Psoas muscle (tissue), 8 donors: ENCODE results near the gene HERC3. TPM values are rescaled to one million over a fixed set of nuclear protein-coding genes. Genes with fewer than 3 reads are reported as not detected.

Experiments
- ATAC-seq, 4 donors: fragments of 200-7000 bp; cut with Tn5 transposase; one replicate each; pipeline ENCODE4 v1.9.1; 2020; ENCODE audit warnings: moderate library complexity in 3 of 4, mild to moderate bottlenecking in 2 of 4
- DNase-seq, 2 donors: peaks; one replicate each; pipeline ENCODE4 v3.0.0-alpha.2; 2020
- H3K27ac ChIP-seq: fragments of 200-600 bp; one replicate; pipeline ENCODE4 v1.8.0; 2022
- H3K27me3 ChIP-seq, 3 donors: fragments of 200-600 bp in 1 of 3; one replicate each; pipeline versions ENCODE4 v1.6.1 to v1.8.0; 2013 to 2022; ENCODE audit warnings: low read length in 2 of 3, mild to moderate bottlenecking in 2 of 3, moderate library complexity in 1 of 3; ENCODE audit not compliant: insufficient read depth in 3 of 3
- H3K36me3 ChIP-seq, 2 donors: fragments of 200-600 bp in 1 of 2; one replicate each; pipeline versions ENCODE4 v1.6.1 to v1.8.0; 2013 to 2022; ENCODE audit warnings: low read depth in 1 of 2, mild to moderate bottlenecking in 1 of 2, moderate library complexity in 1 of 2; ENCODE audit not compliant: insufficient read depth in 1 of 2
- H3K4me1 ChIP-seq: fragments of 200-600 bp; one replicate; pipeline ENCODE4 v1.8.0; 2022
- H3K4me3 ChIP-seq: fragments of 200-600 bp; one replicate; pipeline ENCODE4 v1.8.0; 2022; ENCODE audit warnings: mild to moderate bottlenecking
- H3K9me3 ChIP-seq: fragments of 200-600 bp; one replicate; pipeline ENCODE4 v1.8.0; 2022
- WGBS, 3 donors: extraction: QIAGEN DNeasy Blood & Tissue Kit; methylation state at CpG; one replicate each; pipeline versions ENCODE4 v1.1.6 to v1.1.7; 2013; 5-methylcytosine and 5-hydroxymethylcytosine counted together
- intact Hi-C, 2 donors: fragments of 100-400 bp; cut with DNase I; formaldehyde crosslinking; loops; one replicate each; pipeline versions ENCODE4 v1.11.0 to v1.14.2; 2022
- polyA plus RNA-seq, 3 donors: library from polyadenylated mRNA; stranded (reverse); fragments of 200-250 nt; gene quantifications; one replicate each; pipeline ENCODE4 v1.2.3, GENCODE V29; 2013
- total RNA-seq, 4 donors: library from RNA; stranded (reverse); fragmentation: NEBNext Ultra II Directional in 2 of 4; extraction: Animal tissue kit (Norgen Biotek cat#: 25700) in 2 of 4; gene quantifications; one replicate each; pipeline versions ENCODE4 v1.2.1 to v1.2.4, GENCODE V29; 2021 to 2023
- TF ChIP-seq, protein P1 (sequence below): fragments of 200-600 bp; IDR thresholded peaks from one replicate; pipeline ENCODE4 v1.8.0; 2022; ENCODE audit warnings: antibody characterized with exemption
- donor health status: healthy with polysubstance abuse.
- donor health status: DM: no; HTN: no; CAD: no; lungs with moderate emphysema.
- donor health status: Bipolar disorder and iron deficiency.
- donor health status: healthy.
- donor health status: DM: yes; HTN: yes; CAD: no.
- donor health status: DM: no; HTN: no; CAD: no.
- donor health status: DM: no; HTN: no; CAD: no.
- donor health status: DM: yes; HTN: yes; CAD: no.

HERC3 gene
- total and polyA plus RNA-seq, 7 donors = 9.5 to 35.8 (median 20.4) TPM

- Histone ChIP-seq H3K9me3 (no peaks in the 10 kb centered on the region), H3K4me1 (peaks cover 48% of the 10 kb centered on the region), H3K27ac (peak overlapping the region; percentile 92), H3K4me3 (peak overlapping the region; percentile 64), H3K36me3 (peaks cover 2 to 63% of the 10 kb centered on the region in 2 donors), H3K27me3 (no peaks in the 10 kb centered on the region)
- peak; percentile 49 to 83 for DNase-seq
- ATAC-seq = peak; percentile 96 to 98 (median 96)
- TF ChIP-seq, protein P1, sequence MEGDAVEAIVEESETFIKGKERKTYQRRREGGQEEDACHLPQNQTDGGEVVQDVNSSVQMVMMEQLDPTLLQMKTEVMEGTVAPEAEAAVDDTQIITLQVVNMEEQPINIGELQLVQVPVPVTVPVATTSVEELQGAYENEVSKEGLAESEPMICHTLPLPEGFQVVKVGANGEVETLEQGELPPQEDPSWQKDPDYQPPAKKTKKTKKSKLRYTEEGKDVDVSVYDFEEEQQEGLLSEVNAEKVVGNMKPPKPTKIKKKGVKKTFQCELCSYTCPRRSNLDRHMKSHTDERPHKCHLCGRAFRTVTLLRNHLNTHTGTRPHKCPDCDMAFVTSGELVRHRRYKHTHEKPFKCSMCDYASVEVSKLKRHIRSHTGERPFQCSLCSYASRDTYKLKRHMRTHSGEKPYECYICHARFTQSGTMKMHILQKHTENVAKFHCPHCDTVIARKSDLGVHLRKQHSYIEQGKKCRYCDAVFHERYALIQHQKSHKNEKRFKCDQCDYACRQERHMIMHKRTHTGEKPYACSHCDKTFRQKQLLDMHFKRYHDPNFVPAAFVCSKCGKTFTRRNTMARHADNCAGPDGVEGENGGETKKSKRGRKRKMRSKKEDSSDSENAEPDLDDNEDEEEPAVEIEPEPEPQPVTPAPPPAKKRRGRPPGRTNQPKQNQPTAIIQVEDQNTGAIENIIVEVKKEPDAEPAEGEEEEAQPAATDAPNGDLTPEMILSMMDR = no peak
- intact Hi-C loops = no loop called here
- 13 to 30% (median 15%) methylated on average over 14 of the region's 14 CpGs for WGBS, 3 donors
Measured at GRCh38 chr4:88737307-88737941, 145.1 kb downstream of the HERC3 start.

DNA sequence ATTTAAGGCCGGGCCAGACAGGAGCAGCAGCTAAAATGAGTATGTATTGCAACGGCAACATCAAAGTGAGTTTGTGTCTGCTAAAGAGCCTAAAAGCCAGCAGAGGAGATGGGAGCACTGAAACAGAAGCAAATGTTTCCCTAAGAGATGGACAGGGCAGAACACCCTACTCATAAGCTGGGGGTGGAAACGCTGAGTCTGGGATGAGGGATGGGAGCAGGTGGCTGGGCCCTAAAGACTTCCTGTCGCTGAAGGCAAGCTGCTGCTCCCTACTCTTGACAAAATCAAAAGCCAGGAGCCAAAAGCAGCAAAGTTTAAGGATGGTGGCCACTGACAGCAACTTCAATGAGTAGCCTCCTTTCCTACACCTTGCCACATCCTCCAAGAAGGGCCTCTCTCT, 145.9 kb downstream of the HERC3 start:
- DNase-seq (peak; percentile 39 to 67), ATAC-seq (peak; percentile 76 to 83 (median 76))
- TF ChIP-seq, protein P1 = no peak
- 24 to 37% (median 31%) methylated on average over 4 of the region's 4 CpGs for WGBS, 3 donors
- intact Hi-C loops = no loop called here
- Histone ChIP-seq H3K4me1 (peaks cover 48% of the 10 kb centered on the region), H3K9me3 (no peaks in the 10 kb centered on the region), H3K27me3 (no peaks in the 10 kb centered on the region), H3K36me3 (peaks cover 2 to 64% of the 10 kb centered on the region in 2 donors), H3K27ac (peak overlapping the region; percentile 92), H3K4me3 (peak overlapping the region; percentile 64)

- ATAC-seq (no peak), DNase-seq (no peak)
- TF ChIP-seq, protein P1 = no peak
- H3K4me3 ChIP-seq = no peak overlapping the region
- intact Hi-C loops = loop anchor here in 1 of 2 donors (5.0 kb wide), 1 partner anchor 45 kb away; no protein-coding TSS in a partner anchor
- peaks cover 36% of the 10 kb centered on the region for H3K4me1 ChIP-seq
- peaks cover 4 to 85% of the 10 kb centered on the region in 2 donors for H3K36me3 ChIP-seq
- no peak overlapping the region for H3K27ac ChIP-seq
- WGBS, 3 donors = 70 to 82% (median 73%) methylated on average over 2 of the region's 2 CpGs
- H3K27me3 ChIP-seq = no peaks in the 10 kb centered on the region
- H3K9me3 ChIP-seq = no peaks in the 10 kb centered on the region
Measured at GRCh38 chr4:88742561-88742960, 150.3 kb downstream of the HERC3 start.

DNA sequence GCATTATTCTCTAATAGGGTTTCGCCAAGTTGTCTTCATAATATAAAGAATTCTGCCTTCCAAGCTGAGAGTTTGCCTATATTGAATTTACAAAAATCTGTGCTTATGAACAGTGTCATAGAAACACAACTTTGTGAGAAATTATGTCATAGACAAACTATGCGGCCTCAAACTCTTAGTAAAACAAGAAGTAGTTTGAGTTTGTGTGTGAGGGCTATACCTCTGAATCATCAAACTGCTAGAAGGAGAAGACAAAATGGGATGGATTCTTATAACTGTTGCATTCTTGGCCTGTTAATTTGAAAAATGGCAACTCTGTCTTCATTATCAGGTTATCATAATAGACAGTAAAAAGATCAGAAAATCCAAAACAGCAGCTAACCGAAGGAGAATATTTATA, 151.4 kb downstream of the HERC3 start:
- H3K27ac ChIP-seq = no peak overlapping the region
- peaks cover 8 to 92% of the 10 kb centered on the region in 2 donors for H3K36me3 ChIP-seq
- no peak overlapping the region for H3K4me3 ChIP-seq
- intact Hi-C loops = loop anchor here in 1 of 2 donors (5.0 kb wide), 1 partner anchor 44 kb away; no protein-coding TSS in a partner anchor
- peaks cover 25% of the 10 kb centered on the region for H3K4me1 ChIP-seq
- 94 to 97% (median 96%) methylated on average over 3 of the region's 3 CpGs for WGBS, 3 donors
- TF ChIP-seq, protein P1 = no peak
- H3K9me3 ChIP-seq = no peaks in the 10 kb centered on the region
- no peak for DNase-seq
- no peak for ATAC-seq
- no peaks in the 10 kb centered on the region for H3K27me3 ChIP-seq
